DMS153 treated with DMSO at 0.1 percent for 48 hours (cell line): Measurements from ENCODE around the gene AKT2.

Experiments used
- DNase-seq: peaks from one replicate; lab custom pipeline; 2025; ENCODE audit not compliant: unreplicated experiment; lab: John Stamatoyannopoulos, UW

The AKT2 gene

GRCh38 chr19:40274585-40275544 is 10.3 kb downstream of the AKT2 start:
- no peak for DNase-seq

- no peak for DNase-seq
Measured at GRCh38 chr19:40273469-40274360, 11.4 kb downstream of the AKT2 start.

GRCh38 chr19:40272261-40272660 is 12.9 kb downstream of the AKT2 start:
- no peak for DNase-seq

- DNase-seq = no peak
Measured at GRCh38 chr19:40271706-40272105, 13.4 kb downstream of the AKT2 start.

- DNase-seq = no peak
Measured at GRCh38 chr19:40270362-40271089, 14.6 kb downstream of the AKT2 start.

- no peak for DNase-seq
Measured at GRCh38 chr19:40269216-40269940, 15.8 kb downstream of the AKT2 start.

- no peak for DNase-seq
Measured at GRCh38 chr19:40267601-40267997, 17.5 kb downstream of the AKT2 start.

GRCh38 chr19:40266912-40267600 is 18.1 kb downstream of the AKT2 start:
- no peak for DNase-seq

- peak; percentile 46 for DNase-seq
Measured at GRCh38 chr19:40266119-40266518, 19.0 kb downstream of the AKT2 start.

GRCh38 chr19:40265763-40266099 is 19.4 kb downstream of the AKT2 start:
- no peak for DNase-seq

- no peak for DNase-seq
Measured at GRCh38 chr19:40265055-40265762, 19.9 kb downstream of the AKT2 start.

GRCh38 chr19:40264314-40265054 is 20.7 kb downstream of the AKT2 start:
- no peak for DNase-seq

GRCh38 chr19:40263440-40264313 is 21.5 kb downstream of the AKT2 start:
- no peak for DNase-seq

GRCh38 chr19:40262422-40262821 is 22.7 kb downstream of the AKT2 start:
- DNase-seq = no peak

GRCh38 chr19:40261631-40262030 is 23.5 kb downstream of the AKT2 start:
- no peak for DNase-seq

GRCh38 chr19:40257096-40257517 is 28.0 kb downstream of the AKT2 start:
- DNase-seq = no peak

- DNase-seq = no peak
Measured at GRCh38 chr19:40256512-40256911, 28.6 kb downstream of the AKT2 start.
